Skin of body (tissue), 2 donors: ENCODE data around the gene SASH3. TPM values are rescaled to one million over a fixed set of nuclear protein-coding genes. Genes with fewer than 3 reads are reported as not detected.

Source experiments
- DNase-seq: peaks from one replicate; lab custom pipeline; 2025; lab: John Stamatoyannopoulos, UW
- total RNA-seq: library from RNA; depleted of rRNA; stranded (reverse); fragments of >200 nt; gene quantifications from one replicate; pipeline ENCODE4 v1.2.3, GENCODE V29; 2014

SASH3 gene
- total RNA-seq, 1 donor from 2014 or later, result 3.0 TPM

GRCh38 chrX:129783291-129783713 is 3.6 kb downstream of the SASH3 start:
- no peak for DNase-seq

- DNase-seq, result no peak
These were observed 4.6 kb downstream of the SASH3 start for GRCh38 chrX:129784371-129784770.

GRCh38 chrX:129785160-129785947 is 5.6 kb downstream of the SASH3 start:
- no peak for DNase-seq

DNA sequence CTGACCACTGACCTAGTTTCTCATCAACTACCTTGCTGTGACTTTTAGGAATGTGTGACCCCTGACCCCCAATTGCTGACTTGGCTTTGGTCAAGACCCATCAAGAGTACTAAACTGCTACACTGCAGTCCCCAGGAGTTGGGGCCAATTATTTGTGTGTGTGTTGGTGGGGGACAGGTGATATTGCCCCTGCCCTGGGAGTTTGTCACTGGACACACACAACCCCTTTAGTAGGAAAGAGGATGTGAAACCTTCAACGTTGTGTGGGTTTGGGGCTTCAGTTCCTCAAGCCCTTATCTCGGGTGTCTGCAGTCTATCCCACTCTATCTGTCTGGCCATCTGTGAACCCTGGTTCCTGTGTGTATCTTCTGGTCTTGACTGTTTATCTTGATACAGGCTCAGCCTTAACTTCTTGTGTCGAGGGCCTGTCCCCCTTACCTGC is 6.5 kb downstream of the SASH3 start:
- DNase-seq, result no peak

GRCh38 chrX:129787336-129788055 is 7.7 kb downstream of the SASH3 start:
- DNase-seq, result no peak

GRCh38 chrX:129788527-129788926 is 8.8 kb downstream of the SASH3 start:
- DNase-seq, result no peak

DNA sequence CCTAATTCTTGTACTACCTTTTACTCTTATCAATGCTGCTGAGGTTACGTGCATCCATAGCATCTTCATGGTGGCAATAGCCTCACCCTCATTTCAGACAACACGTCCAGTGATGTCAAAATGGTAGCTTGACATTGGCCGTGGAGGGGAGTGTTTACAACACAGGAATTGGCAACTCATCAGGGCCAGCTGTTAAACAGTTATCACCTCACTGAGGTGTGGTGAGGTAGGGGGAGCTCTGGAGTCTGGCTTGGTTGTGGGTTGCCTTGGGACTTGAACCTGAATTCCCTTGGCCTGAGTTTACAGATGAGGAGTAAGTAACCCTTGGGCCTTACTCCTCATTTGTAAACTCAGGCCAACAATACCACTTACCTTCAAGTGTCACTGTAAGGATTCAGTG is 10.4 kb downstream of the SASH3 start:
- DNase-seq, result no peak

GRCh38 chrX:129790808-129791207 is 11.1 kb downstream of the SASH3 start:
- no peak for DNase-seq

DNA sequence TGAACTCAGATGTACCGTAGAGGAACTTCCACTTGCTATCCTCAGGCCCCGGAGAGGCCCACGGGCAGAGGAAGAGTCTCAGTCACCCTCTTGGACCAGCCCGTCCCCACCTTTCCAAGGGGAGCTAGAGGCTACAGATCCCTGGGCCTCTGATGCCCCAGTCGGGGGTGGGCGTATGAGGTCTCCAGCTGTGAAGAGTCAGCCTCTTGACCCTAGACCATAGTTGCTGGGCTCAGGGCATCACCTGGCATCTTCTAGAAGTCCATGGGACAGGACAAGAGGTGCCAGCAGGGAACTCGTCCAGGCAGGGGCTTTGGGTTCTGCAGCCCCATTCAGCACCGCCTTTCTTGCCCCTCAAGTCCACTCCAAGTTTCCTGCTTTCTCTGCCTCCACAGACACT is 11.6 kb downstream of the SASH3 start:
- no peak for DNase-seq

DNA sequence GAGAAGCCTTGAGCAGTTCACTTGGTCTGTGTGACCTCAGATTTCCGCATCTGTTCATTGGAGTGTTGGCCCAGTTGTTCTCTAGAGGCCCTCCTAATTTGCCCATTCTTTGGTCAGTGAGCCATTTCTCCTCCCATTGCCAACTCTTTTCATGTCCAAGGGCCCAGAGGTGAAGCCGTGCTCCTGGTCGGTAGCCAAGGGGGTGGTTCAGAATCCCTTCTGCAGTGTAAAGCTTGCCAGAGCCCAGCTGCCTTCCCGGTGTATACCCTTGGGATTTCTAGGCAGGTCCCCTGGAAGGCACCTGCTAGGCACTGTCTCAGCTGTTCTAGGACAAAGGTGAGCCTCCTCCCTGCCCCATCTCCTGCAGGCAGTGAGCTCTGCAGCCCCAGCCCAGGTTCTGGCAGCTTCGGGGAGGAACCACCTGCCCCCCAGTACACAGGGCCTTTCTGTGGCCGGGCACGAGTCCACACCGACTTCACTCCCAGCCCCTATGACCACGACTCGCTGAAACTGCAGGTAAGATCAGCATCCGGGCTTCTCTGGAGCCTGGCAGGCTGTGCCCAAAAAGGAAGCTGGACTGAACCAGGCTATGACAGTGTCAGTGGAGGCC is 12.3 kb downstream of the SASH3 start:
- DNase-seq, result no peak

DNA sequence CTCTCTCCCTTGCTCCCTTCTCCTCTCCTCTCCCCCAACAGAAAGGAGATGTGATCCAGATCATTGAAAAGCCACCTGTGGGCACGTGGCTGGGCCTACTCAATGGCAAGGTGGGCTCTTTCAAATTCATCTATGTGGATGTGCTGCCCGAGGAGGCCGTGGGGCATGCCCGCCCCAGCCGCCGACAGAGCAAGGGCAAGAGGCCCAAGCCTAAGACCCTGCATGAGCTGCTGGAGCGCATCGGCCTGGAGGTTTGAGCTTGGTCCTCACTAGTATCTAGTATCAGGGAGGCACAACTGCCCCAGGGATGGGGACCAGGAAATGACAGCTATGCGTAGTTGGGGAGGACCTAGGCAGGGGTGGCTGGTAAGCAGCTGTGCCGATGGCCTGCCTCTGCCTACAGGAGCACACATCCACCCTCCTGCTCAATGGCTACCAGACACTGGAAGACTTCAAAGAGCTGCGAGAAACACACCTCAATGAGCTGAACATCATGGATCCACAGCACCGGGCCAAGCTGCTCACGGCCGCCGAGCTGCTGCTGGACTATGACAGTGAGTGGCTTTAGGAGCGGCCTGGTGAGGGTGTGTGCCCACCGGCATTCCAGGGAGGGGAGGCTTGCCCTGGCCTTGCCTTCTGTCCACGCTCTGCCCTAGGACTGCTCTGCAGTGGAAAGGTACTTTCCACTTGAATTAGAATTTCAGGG is 13.0 kb downstream of the SASH3 start:
- no peak for DNase-seq

- no peak for DNase-seq
These were observed 13.9 kb downstream of the SASH3 start for GRCh38 chrX:129793604-129794191.

GRCh38 chrX:129795584-129795983 is 15.8 kb downstream of the SASH3 start:
- DNase-seq, result no peak

DNA sequence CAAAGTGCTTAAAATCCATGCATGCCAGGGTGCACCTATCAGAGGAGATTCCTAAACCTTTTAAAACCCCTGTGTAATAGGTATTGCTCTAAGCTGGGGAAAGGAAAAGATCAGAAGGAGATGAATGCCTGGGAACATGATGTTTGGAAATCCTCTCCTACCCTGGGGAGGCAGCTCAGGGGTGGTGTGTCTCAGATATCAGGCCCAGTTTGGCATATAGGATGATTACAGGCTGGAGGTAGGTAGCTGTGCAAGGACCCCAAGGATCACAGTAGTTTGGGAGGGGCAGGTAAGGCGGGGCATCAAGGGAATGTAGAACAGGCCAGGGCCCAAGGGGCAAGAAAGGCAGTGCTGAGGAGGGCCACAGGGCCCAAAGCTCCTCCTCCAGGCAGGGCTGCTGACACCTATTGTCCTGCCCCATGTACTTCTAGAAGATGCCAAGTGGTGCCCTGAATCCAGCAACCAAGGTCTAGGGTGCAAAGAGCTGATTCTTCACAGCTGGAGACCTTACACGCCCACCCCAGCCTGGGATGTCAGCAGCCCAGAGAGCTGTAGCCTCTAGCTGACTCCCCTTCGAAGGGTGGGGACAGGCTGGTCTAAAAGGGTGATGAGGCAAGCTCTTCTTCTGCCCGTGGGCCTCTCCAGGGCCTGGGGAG is 17.6 kb downstream of the SASH3 start:
- DNase-seq, result no peak

- DNase-seq, result no peak
These were observed 18.7 kb downstream of the SASH3 start for GRCh38 chrX:129798456-129798855.

- no peak for DNase-seq
These were observed 19.1 kb downstream of the SASH3 start for GRCh38 chrX:129798888-129799287.

GRCh38 chrX:129800186-129800585 is 20.4 kb downstream of the SASH3 start:
- no peak for DNase-seq

- DNase-seq, result no peak
These were observed 23.1 kb downstream of the SASH3 start for GRCh38 chrX:129802863-129803262.

- DNase-seq, result no peak
These were observed 25.1 kb downstream of the SASH3 start for GRCh38 chrX:129804806-129805205.

- DNase-seq, result no peak
These were observed 28.5 kb downstream of the SASH3 start for GRCh38 chrX:129808158-129808828.
